GM21360 (cell line): ENCODE data around the gene SEMA4F.
A peak's percentile ranks its signal among the peaks of the same experiment; 100 is the strongest.
"Not testable (repeated sequence)": the region's sequence is repeated elsewhere in the genome, so short reads cannot be mapped to it uniquely, and the experiment has no call there.

Source experiments
- ATAC-seq: cut with Tn5 transposase; IDR thresholded peaks from one replicate; pipeline ENCODE4 v1.9.1; 2021; ENCODE audit warnings: mild to moderate bottlenecking, moderate library complexity; ENCODE audit not compliant: unreplicated experiment

SEMA4F gene, protein sequence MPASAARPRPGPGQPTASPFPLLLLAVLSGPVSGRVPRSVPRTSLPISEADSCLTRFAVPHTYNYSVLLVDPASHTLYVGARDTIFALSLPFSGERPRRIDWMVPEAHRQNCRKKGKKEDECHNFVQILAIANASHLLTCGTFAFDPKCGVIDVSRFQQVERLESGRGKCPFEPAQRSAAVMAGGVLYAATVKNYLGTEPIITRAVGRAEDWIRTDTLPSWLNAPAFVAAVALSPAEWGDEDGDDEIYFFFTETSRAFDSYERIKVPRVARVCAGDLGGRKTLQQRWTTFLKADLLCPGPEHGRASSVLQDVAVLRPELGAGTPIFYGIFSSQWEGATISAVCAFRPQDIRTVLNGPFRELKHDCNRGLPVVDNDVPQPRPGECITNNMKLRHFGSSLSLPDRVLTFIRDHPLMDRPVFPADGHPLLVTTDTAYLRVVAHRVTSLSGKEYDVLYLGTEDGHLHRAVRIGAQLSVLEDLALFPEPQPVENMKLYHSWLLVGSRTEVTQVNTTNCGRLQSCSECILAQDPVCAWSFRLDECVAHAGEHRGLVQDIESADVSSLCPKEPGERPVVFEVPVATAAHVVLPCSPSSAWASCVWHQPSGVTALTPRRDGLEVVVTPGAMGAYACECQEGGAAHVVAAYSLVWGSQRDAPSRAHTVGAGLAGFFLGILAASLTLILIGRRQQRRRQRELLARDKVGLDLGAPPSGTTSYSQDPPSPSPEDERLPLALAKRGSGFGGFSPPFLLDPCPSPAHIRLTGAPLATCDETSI

GRCh38 chr2:74653985-74654882 is at the start of gene SEMA4F:
Gene SEMA4F (plus strand): TSS chr2:74654247. CDS start chr2:74654377, 130 bp downstream.
- ATAC-seq, result peak; percentile 99

GRCh38 chr2:74606927-74607326 is 47.1 kb upstream of the SEMA4F start:
- ATAC-seq, result no peak

GRCh38 chr2:74617122-74617521 is 36.9 kb upstream of the SEMA4F start:
- no peak for ATAC-seq

- no peak for ATAC-seq
These were observed 35.5 kb upstream of the SEMA4F start for GRCh38 chr2:74618410-74619083.

- ATAC-seq, result no peak
These were observed 34.3 kb upstream of the SEMA4F start for GRCh38 chr2:74619651-74620297.

- no peak for ATAC-seq
These were observed 33.4 kb upstream of the SEMA4F start for GRCh38 chr2:74620671-74621070.

GRCh38 chr2:74625658-74626425 is 28.2 kb upstream of the SEMA4F start:
- no peak for ATAC-seq

DNA sequence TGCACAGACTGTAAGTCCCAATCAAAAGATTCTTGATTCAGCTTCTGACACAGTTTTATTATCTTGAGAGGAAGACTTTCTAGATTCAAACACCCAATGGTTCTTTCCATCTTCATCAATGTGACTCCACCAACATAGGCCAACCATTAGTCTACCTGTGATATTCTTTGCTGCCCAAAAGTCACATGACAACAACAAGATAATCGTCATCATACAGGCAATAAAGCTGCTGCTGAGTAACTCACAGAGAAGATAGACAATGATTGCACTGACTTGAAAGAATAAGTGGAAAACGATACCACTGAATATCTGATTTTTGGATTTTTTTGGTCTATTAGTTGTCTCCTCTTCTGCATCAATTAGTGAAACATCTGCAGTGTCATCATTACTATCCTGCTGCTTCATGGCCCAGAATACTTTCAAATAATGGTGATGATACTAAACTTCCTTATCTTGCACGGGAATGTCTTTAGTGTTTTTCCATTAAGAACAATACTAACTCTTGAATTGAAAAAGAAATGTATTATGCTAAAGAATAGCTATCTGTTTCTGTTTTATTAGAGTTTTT is 25.4 kb upstream of the SEMA4F start:
- ATAC-seq, result no peak

DNA sequence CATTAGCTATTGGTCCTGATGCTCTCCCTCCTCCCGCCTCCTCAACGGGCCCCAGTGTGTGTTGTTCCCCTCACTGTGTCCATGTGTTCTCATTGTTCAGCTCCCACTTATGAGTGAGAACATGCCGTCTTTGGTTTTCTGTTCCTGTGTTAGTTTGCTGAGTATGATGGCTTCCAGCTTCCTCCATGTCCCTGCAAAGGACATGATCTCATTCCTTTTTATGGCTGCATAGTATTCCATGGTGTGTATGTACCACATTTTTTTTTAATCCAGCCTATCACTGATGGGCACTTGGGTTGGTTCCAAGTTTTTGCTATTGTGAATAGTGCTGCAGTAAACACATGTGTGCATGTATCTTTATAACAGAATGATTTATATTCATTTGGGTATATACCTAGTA is 23.6 kb upstream of the SEMA4F start:
- not testable (repeated sequence) for ATAC-seq

DNA sequence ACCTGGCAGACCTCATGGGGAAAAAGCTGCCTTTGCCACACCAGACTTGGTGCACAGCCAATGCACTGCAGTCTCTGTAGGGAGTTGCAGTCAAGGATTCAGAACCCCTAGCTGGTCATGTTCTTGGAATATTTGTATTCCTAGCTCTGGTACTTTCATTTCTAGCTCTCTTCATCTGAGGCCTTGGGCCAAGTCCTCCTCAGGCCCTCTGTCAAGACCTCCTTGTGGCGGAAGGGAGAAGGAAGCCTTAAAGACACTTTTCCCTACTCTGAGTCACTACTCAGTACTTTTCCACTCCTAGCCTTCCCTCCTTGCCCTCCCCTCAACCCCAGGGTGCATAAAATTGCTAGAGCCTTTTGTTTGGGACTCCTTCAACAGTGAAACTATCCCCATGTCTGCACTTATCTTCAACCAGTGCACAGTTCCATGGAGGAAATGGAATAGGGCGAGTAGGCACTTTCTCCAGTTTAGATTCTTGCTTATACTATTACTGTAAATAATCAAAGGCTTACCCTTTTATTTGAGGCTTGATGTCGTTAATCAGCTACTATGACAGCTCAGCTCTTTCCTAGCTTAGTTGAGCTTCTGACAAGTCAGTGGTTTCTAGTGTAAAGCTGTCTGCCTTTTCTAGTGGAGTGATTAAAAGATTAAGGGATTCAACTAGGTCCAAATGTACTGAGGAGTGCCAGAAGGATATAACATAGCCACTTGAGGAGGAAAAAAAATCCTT is 21.7 kb upstream of the SEMA4F start:
- no peak for ATAC-seq

DNA sequence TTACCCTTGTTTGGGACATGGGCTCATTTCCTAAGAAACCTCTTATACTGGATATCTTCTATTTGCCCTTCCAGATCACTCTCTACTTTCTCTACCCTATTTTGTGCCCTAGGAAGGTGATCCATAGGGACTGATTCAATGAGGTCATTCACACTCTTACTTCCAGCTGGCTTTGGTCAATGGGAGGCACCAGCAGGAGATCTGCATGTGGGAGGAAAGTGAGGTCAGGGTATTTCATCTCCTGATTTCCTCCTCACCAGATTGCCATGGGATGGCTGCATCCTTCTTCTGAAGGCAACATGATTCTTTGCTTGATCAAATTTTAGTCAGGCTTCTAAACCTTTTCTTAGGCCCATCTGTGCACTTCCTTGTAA is 21.1 kb upstream of the SEMA4F start:
- no peak for ATAC-seq

GRCh38 chr2:74639550-74639949 is 14.5 kb upstream of the SEMA4F start:
- ATAC-seq, result no peak

GRCh38 chr2:74645344-74645743 is 8.7 kb upstream of the SEMA4F start:
- no peak for ATAC-seq

- ATAC-seq, result no peak
These were observed 7.8 kb upstream of the SEMA4F start for GRCh38 chr2:74646201-74646600.

DNA sequence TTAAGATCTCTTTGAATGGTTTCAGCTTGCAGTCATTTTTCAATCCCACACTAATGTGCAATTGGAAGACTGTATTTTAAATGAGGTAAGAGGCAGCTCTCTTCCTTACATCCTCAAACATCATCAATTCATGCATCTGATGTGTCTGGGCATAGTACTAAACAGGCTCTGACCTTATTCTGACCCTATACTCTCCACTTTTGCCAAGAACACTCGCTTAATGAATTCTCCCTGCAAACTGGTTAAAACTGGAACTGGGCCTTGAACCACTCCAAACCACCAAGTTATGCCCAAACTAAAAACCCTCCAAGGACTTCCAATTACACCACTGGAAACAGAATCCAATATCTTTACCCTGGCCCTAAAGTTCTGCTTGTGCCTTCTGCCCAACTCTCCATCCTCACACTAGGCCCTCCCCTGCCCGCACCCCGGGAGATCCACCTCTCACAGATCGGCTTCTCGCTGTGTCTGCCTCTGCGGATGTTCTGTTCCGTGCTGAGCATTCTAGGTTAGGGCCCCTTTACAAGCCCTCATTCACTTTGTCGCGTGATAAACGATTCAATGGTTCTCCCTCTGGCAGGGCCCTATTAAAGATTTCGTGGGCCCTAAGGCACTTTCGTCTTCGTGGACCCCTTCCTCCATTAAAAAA is 7.1 kb upstream of the SEMA4F start:
- no peak for ATAC-seq

- no peak for ATAC-seq
These were observed 6.0 kb upstream of the SEMA4F start, which contains the start of gene M1AP for GRCh38 chr2:74648009-74648443. Gene M1AP (minus strand): TSS chr2:74648330. CDS start chr2:74640275, 8,055 bp downstream.

DNA sequence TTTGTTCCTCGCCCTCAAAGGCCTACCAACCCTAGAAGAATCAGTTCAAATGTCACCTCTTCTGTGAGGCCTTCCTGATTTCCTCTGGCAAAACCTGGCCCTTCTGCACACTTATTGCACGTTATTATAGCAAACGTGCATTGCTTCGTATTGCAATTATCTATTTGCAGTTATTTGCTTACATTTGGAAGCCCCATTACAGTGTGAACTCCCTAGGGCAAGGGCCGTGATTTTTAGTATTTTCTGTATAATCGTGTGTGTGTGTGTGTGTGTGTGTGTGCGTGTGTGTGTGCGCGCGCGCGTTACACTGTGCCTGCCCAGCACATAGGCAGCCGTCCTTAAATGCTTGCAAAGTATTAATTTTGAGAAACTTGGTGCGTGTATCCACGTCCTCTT is 460 bp upstream of the SEMA4F start:
- peak; percentile 10 for ATAC-seq

- ATAC-seq, result no peak
These were observed 1.5 kb downstream of the SEMA4F start for GRCh38 chr2:74655579-74655978.
